Common myeloid progenitor, CD34-positive (primary cell): ENCODE measurements around the gene ASMTL.
A peak's percentile ranks its signal among the peaks of the same experiment; 100 is the strongest.
"Not testable (repeated sequence)": the region's sequence is repeated elsewhere in the genome, so short reads cannot be mapped to it uniquely, and the experiment has no call there.

ENCODE experiments used
- CTCF ChIA-PET: fragments of 350-600 bp; sonication (Branson Sonifier 250); formaldehyde crosslinking; loops from one replicate; lab custom pipeline; 2021; ENCODE audit warnings: antibody characterized with exemption; lab: Charles Lee
- POLR2A ChIA-PET: fragments of 350-600 bp; sonication (Branson Sonifier 250); formaldehyde crosslinking; loops from one replicate; lab custom pipeline; 2021; ENCODE audit warnings: antibody characterized with exemption; lab: Charles Lee
- DNase-seq, 3 donors: peaks; one replicate each; pipeline versions ENCODE4 v3.0.0 to v3.0.0-alpha.2; 2013
- H3K27ac ChIP-seq, 2 experiments: 1 replicate in 1 of 2; 2 replicates in 1 of 2; pipeline ENCODE4 v1.7.0; 2013; ENCODE audit warnings: inconsistent platforms in 2 of 2, low read length in 2 of 2, mild to moderate bottlenecking in 2 of 2, low read depth in 1 of 2, moderate library complexity in 1 of 2; ENCODE audit not compliant: severe bottlenecking in 2 of 2, insufficient read depth in 1 of 2, poor library complexity in 1 of 2
- H3K27me3 ChIP-seq, 5 experiments: replicated peaks in 2 of 5; 1 replicate in 3 of 5; 2 replicates in 2 of 5; pipeline versions ENCODE4 v1.6.1 to v1.7.0; 2013; ENCODE audit warnings: low read length in 4 of 5, mild to moderate bottlenecking in 2 of 5, moderate library complexity in 2 of 5, inconsistent platforms in 1 of 5; ENCODE audit not compliant: insufficient read depth in 5 of 5, control insufficient read depth in 4 of 5
- H3K36me3 ChIP-seq, 4 experiments: 1 replicate in 2 of 4; 2 replicates in 2 of 4; pipeline versions ENCODE4 v1.6.1 to v1.7.0; 2013; ENCODE audit warnings: low read length in 3 of 4, control low read depth in 1 of 4, mild to moderate bottlenecking in 1 of 4; ENCODE audit not compliant: control insufficient read depth in 4 of 4, insufficient read depth in 4 of 4
- H3K4me1 ChIP-seq, 4 experiments: 1 replicate in 3 of 4; 2 replicates in 1 of 4; pipeline versions ENCODE4 v1.6.1 to v1.7.1; 2013; ENCODE audit warnings: low read length in 3 of 4, mild to moderate bottlenecking in 3 of 4, control low read depth in 1 of 4, inconsistent platforms in 1 of 4, moderate library complexity in 1 of 4; ENCODE audit not compliant: control insufficient read depth in 4 of 4, insufficient read depth in 4 of 4; ENCODE audit errors: control extremely low read depth in 1 of 4
- H3K4me3 ChIP-seq, 7 experiments: 1 replicate in 4 of 7; 2 replicates in 3 of 7; pipeline versions ENCODE4 v1.5.1 to v1.7.0; 2013; ENCODE audit warnings: mild to moderate bottlenecking in 7 of 7, low read length in 6 of 7, moderate library complexity in 6 of 7, inconsistent platforms in 2 of 7, low read depth in 2 of 7, control low read depth in 1 of 7; ENCODE audit not compliant: insufficient read depth in 4 of 7, control insufficient read depth in 1 of 7; ENCODE audit errors: extremely low read depth in 1 of 7
- H3K9me3 ChIP-seq, 5 experiments: 1 replicate in 4 of 5; 2 replicates in 1 of 5; pipeline versions ENCODE4 v1.6.1 to v1.7.1; 2013; ENCODE audit warnings: low read length in 4 of 5, mild to moderate bottlenecking in 2 of 5, inconsistent platforms in 1 of 5, low read depth in 1 of 5, moderate library complexity in 1 of 5; ENCODE audit not compliant: control insufficient read depth in 4 of 5, insufficient read depth in 2 of 5; ENCODE audit errors: control extremely low read depth in 1 of 5
- WGBS: methylation state at CpG from one replicate; pipeline ENCODE4 v1.1.5; 2013; ENCODE audit not compliant: insufficient coverage; 5-methylcytosine and 5-hydroxymethylcytosine counted together

ASMTL gene

GRCh38 chrX:1493412-1493811 lies 40.7 kb upstream of the ASMTL start:
- CTCF ChIA-PET = no interaction called here
- H3K4me1 ChIP-seq = peaks cover 0 to 30% (median 17%) of the 10 kb centered on the region in 4 experiments
- POLR2A ChIA-PET = no interaction called here
- H3K4me3 ChIP-seq = peak overlapping the region in 3 of 7 experiments; percentile 36 to 54 (median 50)
- WGBS = 73% methylated on average over 13 of the region's 16 CpGs
- no peaks in the 10 kb centered on the region for H3K27me3 ChIP-seq
- H3K9me3 ChIP-seq = no peaks in the 10 kb centered on the region
- peak in 1 of 3 donors; percentile 43 for DNase-seq
- peaks cover 7 to 47% (median 26%) of the 10 kb centered on the region in 4 experiments for H3K36me3 ChIP-seq
- H3K27ac ChIP-seq = peak overlapping the region; percentile 7 to 22

GRCh38 chrX:1492421-1493012 lies 39.8 kb upstream of the ASMTL start:
- H3K36me3 ChIP-seq = peaks cover 7 to 50% (median 29%) of the 10 kb centered on the region in 4 experiments
- peaks cover 0 to 30% (median 17%) of the 10 kb centered on the region in 4 experiments for H3K4me1 ChIP-seq
- CTCF ChIA-PET = no interaction called here
- POLR2A ChIA-PET = no interaction called here
- H3K4me3 ChIP-seq = no peak overlapping the region
- H3K27me3 ChIP-seq = no peaks in the 10 kb centered on the region
- H3K9me3 ChIP-seq = no peaks in the 10 kb centered on the region
- WGBS = 95% methylated on average over 8 of the region's 9 CpGs
- no peak for DNase-seq
- H3K27ac ChIP-seq = no peak overlapping the region

- ChIA-PET CTCF (no interaction called here), POLR2A (no interaction called here)
- peak; percentile 64 to 87 (median 86) for DNase-seq
- peaks cover 0 to 30% (median 17%) of the 10 kb centered on the region in 4 experiments for H3K4me1 ChIP-seq
- WGBS = 96% methylated on average over 4 of the region's 6 CpGs
- H3K9me3 ChIP-seq = no peaks in the 10 kb centered on the region
- no peaks in the 10 kb centered on the region for H3K27me3 ChIP-seq
- H3K27ac ChIP-seq = no peak overlapping the region
- no peak overlapping the region for H3K4me3 ChIP-seq
- peaks cover 7 to 56% (median 32%) of the 10 kb centered on the region in 4 experiments for H3K36me3 ChIP-seq
Measured at GRCh38 chrX:1491851-1492349, 39.2 kb upstream of the ASMTL start.

- WGBS = 97% methylated on average over 3 of the region's 4 CpGs
- peak in 1 of 3 donors; percentile 46 for DNase-seq
- H3K4me3 ChIP-seq, H3K9me3 ChIP-seq, H3K27me3 ChIP-seq, CTCF ChIA-PET, H3K27ac ChIP-seq, POLR2A ChIA-PET: not testable (repeated sequence)
- peaks cover 11 to 59% (median 37%) of the 10 kb centered on the region in 4 experiments for H3K36me3 ChIP-seq
- peaks cover 0 to 27% (median 17%) of the 10 kb centered on the region in 4 experiments for H3K4me1 ChIP-seq
Measured at GRCh38 chrX:1491248-1491647, 38.5 kb upstream of the ASMTL start.

DNA sequence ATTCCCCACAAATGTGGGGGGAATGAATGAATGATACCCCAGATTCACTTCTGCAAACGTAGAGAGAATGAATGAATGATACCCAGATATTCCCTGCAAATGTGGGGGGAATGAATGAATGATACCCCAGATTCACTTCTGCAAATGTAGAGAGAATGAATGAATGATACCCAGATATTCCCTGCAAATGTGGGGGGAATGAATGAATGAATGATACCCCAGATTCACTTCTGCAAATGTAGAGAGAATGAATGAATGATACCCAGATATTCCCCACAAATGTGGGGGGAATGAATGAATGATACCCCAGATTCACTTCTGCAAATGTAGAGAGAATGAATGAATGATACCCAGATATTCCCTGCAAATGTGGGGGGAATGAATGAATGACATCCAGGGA lies 38.0 kb upstream of the ASMTL start:
- H3K27ac ChIP-seq, CTCF ChIA-PET, POLR2A ChIA-PET, H3K4me3 ChIP-seq, H3K9me3 ChIP-seq, DNase-seq, H3K27me3 ChIP-seq: not testable (repeated sequence)
- whole genome bisulfite sequencing = no CpG with 5 or more reads among the region's 1 CpG
- peaks cover 14 to 57% (median 39%) of the 10 kb centered on the region in 4 experiments for H3K36me3 ChIP-seq
- peaks cover 0 to 26% (median 15%) of the 10 kb centered on the region in 4 experiments for H3K4me1 ChIP-seq

- H3K9me3 ChIP-seq, H3K4me3 ChIP-seq, CTCF ChIA-PET, DNase-seq, H3K27ac ChIP-seq, POLR2A ChIA-PET, H3K27me3 ChIP-seq: not testable (repeated sequence)
- peaks cover 14 to 56% (median 39%) of the 10 kb centered on the region in 4 experiments for H3K36me3 ChIP-seq
- WGBS = 80% methylated on average over 2 of the region's 5 CpGs
- peaks cover 0 to 24% (median 12%) of the 10 kb centered on the region in 4 experiments for H3K4me1 ChIP-seq
Measured at GRCh38 chrX:1489354-1489753, 36.6 kb upstream of the ASMTL start.

DNA sequence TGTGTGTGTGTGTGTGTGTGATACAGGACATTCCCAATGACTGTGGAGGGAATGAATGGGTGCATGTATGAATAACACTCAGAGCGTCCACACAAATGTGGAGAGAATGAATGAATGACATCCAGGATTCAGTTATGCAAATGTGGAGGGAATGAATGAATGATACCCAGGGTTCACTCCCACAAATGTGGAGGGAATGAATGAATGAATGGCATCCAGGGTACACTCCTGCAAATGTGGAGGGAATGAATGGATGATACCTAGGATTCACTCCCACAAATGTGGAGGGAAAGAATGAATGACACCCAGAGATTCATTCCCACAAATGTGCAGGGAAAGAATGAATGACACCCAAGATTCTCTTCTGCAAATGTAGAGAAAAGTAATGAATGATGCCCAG lies 36.0 kb upstream of the ASMTL start:
- Histone ChIP-seq H3K27me3 (no peaks in the 10 kb centered on the region), H3K4me1 (peaks cover 0 to 24% (median 12%) of the 10 kb centered on the region in 4 experiments), H3K4me3 (no peak overlapping the region), H3K9me3 (peaks cover 0 to 4% (median 0%) of the 10 kb centered on the region in 5 experiments), H3K27ac (no peak overlapping the region), H3K36me3 (peaks cover 14 to 59% (median 42%) of the 10 kb centered on the region in 4 experiments)
- POLR2A ChIA-PET = no interaction called here
- CTCF ChIA-PET = no interaction called here
- 100% methylated on average over 1 of the region's 1 CpG for WGBS
- DNase-seq = no peak
